GM19372 (cell line): ENCODE results near the gene ETNK1.
"Not testable (repeated sequence)": the region's sequence is repeated elsewhere in the genome, so short reads cannot be mapped to it uniquely, and the experiment has no call there.

Experiments
- ATAC-seq: cut with Tn5 transposase; IDR thresholded peaks from one replicate; pipeline ENCODE4 v1.9.1; 2021; ENCODE audit warnings: mild to moderate bottlenecking, low read depth, moderate library complexity; ENCODE audit not compliant: unreplicated experiment

ETNK1 gene, protein sequence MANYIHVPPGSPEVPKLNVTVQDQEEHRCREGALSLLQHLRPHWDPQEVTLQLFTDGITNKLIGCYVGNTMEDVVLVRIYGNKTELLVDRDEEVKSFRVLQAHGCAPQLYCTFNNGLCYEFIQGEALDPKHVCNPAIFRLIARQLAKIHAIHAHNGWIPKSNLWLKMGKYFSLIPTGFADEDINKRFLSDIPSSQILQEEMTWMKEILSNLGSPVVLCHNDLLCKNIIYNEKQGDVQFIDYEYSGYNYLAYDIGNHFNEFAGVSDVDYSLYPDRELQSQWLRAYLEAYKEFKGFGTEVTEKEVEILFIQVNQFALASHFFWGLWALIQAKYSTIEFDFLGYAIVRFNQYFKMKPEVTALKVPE

GRCh38 chr12:22624870-22625761 is at the start of gene ETNK1:
ETNK1 (plus strand) TSS chr12:22625171; CDS start chr12:22625431, 260 bp downstream.
- peak; percentile 95 for ATAC-seq

DNA sequence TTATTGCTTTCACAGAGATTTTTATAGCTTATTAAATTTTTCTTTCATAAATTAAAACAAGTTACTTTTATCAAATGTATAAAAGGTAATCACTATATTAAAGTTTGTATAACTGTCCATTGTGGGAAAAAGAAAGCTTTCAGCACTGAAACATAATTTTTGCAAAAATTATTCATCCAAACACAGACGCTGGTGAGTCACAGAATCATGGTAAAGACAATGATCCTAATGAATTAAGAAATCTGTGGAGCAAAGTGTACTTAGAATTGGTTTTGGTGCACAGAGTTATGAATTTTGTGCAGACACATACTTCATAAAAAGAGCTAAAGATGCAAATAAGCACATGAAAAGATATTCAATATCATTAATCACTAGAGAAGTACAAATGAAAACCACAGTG is 48.9 kb upstream of the ETNK1 start:
- ATAC-seq = no peak

- no peak for ATAC-seq
Observed at GRCh38 chr12:22576473-22576872, 48.5 kb upstream of the ETNK1 start.

- ATAC-seq = no peak
Observed at GRCh38 chr12:22577667-22578066, 47.3 kb upstream of the ETNK1 start.

GRCh38 chr12:22578328-22578727 is 46.6 kb upstream of the ETNK1 start:
- ATAC-seq = no peak

DNA sequence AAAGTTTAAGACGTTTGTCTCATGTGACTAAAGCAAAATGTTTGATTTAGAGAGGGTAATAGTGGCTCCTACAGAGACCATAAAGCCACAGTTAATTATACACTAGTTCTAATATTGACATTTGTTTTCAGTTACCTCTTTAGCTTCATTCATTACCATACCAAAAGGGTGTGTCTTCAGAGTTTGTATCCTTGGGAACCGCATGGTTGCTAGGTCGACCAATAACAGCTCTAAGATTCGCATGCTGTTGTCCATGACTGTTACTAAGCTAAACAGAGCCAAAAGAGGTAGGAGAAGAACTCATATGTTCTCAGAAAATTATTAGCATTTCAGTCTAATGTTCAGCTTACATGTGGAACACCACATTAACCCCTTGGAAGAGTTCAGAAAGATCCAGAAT is 36.2 kb upstream of the ETNK1 start:
- ATAC-seq = no peak

- ATAC-seq = no peak
Observed at GRCh38 chr12:22593864-22594263, 31.1 kb upstream of the ETNK1 start.

GRCh38 chr12:22597539-22597938 is 27.4 kb upstream of the ETNK1 start:
- ATAC-seq = not testable (repeated sequence)

GRCh38 chr12:22598141-22598762 is 26.7 kb upstream of the ETNK1 start:
- ATAC-seq = no peak

DNA sequence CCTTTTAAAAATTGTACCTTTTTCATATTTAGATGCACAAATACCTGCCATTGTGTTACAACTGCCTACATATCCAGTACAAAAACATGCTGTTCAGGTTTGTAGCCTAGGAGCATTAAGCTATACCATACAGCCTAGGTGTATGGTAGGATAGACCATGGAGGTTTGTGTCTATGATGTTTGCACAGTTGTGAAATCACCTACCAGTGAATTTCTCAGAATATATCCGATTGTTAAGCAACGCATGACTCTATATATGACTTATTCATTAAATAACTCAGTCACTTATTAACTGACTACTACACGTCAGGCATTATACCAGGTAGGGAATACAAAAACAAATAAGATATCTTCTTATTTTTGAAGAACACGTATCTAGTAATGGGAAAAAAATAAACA is 26.2 kb upstream of the ETNK1 start:
- ATAC-seq = no peak

DNA sequence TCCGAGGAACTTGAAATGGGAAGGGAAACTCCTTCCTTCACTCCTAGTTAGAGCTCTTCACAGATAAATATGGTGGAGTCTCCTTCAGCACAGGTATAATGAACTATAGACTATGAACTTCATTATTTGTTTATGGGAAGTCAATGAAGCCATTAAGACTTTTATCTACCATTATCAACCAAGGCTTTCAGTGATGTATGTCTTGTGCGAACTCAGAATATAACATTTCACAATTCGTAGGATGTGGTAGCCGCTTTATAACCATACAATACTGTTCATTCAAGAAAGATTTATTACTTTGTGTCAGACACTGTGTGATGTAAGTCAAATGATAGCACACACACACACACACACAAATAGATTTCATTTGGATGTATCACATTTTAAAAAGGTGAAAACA is 24.8 kb upstream of the ETNK1 start:
- ATAC-seq = no peak

GRCh38 chr12:22609501-22609900 is 15.5 kb upstream of the ETNK1 start:
- ATAC-seq = no peak

DNA sequence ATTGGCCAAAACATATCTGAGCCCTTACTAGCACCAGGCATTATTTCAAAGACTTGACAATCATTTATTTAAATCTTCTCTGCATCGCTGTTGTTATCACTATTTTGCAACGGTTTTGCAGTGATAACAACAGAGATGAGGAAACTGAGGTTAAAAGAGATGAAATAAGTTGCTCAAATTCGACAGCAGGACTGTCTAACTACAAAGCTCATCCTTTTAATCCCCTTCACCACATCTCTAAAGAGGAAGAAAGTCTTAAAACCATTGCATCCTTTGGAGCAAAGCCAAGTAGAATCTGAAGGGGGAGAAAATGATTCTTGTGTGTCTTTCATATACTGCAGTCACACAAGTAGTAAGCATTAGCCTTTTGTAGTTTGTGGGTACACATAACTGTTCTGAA is 14.8 kb upstream of the ETNK1 start:
- no peak for ATAC-seq

DNA sequence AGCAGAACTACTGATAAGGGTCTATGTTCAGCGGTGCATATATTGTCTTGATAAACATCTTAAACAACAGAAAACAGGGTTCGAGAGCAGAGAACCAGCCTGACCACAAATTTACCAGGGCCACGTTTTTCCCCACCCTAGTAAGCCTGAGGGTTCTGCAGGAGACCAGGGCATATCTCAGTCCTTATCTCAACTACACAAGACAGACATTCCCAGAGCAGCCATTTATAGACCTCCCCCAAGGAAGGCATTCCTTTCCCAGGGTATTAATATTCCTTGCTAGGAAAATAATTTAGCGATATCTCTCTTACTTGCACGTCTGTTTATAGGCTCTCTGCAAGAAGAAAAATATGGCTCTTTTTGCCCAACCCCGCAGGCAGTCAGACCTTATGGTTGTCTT is 12.1 kb upstream of the ETNK1 start:
- ATAC-seq = not testable (repeated sequence)

- ATAC-seq = no peak
Observed at GRCh38 chr12:22615963-22616501, 8.9 kb upstream of the ETNK1 start.

- ATAC-seq = no peak
Observed at GRCh38 chr12:22617630-22618029, 7.3 kb upstream of the ETNK1 start.

DNA sequence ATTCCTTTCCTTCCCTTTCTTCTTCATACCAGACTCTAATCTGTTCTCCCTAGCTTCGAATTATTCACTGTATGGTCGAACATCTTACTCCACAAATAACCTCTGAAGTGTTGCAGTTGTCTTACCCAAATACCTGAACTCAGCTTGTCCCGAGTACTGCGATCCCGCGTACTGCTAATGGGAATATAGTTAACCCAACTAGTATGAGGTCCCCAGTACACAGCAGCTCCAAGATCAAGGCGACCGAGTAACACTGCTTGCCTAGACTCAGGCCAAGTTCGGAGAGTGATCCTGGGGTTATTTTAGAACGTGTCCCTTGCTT is 462 bp upstream of the ETNK1 start:
- no peak for ATAC-seq

DNA sequence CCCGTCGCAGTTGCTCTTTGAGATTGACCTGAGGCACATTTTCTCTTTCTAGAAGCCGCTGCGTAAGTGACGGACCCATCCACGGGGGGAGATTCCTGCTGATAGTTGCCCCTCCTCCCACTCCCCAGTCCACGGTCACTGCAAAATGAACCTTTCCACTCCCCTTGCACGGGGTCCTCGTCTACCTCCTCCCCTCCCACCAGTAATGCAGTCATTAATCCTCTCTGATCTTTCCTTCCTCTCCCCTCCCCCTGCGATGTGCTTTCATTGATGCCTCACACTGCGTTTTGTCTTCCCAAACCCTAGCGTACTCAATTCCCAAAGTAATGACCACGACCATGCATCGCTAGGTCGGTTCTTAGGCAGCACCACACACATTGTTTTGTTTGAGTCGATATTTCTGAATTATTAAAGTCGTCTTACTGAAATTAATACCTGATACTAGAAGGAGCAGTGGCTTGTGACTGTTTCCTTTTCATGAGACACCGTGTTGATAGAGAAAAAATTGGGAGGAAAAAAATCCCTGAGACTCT is 857 bp downstream of the ETNK1 start:
- ATAC-seq = peak; percentile 14

DNA sequence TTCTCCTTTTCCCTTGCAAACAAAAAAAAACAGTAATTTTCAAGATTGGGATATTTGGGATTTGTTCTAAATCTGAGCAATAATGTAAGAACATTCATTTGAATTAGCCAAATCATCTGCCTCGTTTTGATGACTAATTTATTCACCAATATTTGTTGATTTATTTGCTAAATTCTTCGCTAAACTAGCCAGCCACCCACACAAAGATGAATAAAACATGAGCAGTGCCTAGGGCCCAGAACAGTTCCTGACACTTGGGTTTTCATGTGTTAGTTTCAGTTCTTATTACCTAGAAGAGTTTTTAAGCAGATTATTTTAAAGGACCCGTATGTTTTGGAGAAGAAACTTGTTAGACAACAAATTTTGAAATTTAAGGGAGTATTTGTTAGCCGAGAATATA is 1.4 kb downstream of the ETNK1 start:
- ATAC-seq = peak; percentile 40

GRCh38 chr12:22627371-22627770 is 2.4 kb downstream of the ETNK1 start:
- no peak for ATAC-seq

DNA sequence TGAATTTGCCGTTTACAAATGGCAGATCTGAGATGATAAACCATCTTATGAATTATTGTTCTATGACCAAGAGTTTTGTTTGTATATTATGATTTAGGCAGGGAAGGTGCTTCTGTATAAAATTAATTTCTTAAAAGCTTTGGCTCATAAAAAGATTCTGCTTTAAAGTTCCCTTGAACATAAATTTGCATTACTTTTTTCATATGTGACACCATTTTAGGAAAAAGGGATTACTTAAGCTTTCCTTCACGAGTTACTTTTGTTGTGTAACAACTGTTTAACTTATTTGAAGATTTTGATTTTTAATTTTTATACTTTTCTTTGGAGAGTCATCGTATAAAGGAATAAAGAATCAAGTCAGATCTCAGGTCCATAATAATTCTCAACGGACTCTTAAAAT is 3.3 kb downstream of the ETNK1 start:
- no peak for ATAC-seq
